ENCODE measurements around the gene CBLL2. TPM values are rescaled to one million over a fixed set of nuclear protein-coding genes. Genes with fewer than 3 reads are reported as not detected.

CBLL2 gene
- total and polyA plus RNA-seq, 2 donors (not counting 3 experiments of a cell fraction or from before 2014, with no cell fraction given): not detected

GRCh38 chrX:22273714-22274317 is 1.1 kb downstream of the CBLL2 start:
- H2AFZ ChIP-seq (ENCODE audit: low read depth, low read length): no peak overlapping the region
- DNase-seq (ENCODE audit: low read depth, low spot score) (no peak), FAIRE-seq (no peak)
- intact Hi-C loops (cut with micrococcal nuclease): no loop called here
- H3K36me3 ChIP-seq (ENCODE audit: control insufficient read depth in 2 of 2, extremely low read depth in 1 of 2, insufficient read depth in 2 of 2, low read length in 2 of 2): no peaks in the 10 kb centered on the region
- no peaks in the 10 kb centered on the region for H3K9me1 ChIP-seq (replicated peaks; ENCODE audit: control insufficient read depth, extremely low read depth, insufficient read depth, low read length)
- no peak overlapping the region for H3K9ac ChIP-seq (replicated peaks; ENCODE audit: extremely low read depth, insufficient read depth, low read length)
- no peak for TF ChIP-seq FOS (IDR thresholded peaks at IDR 0.05; ENCODE audit: borderline replicate concordance, insufficient read depth, low read length)
- TF ChIP-seq MYC (IDR thresholded peaks at IDR 0.05; ENCODE audit: low read depth, low read length): no peak
- no peak for TF ChIP-seq JUN (IDR thresholded peaks at IDR 0.05; ENCODE audit: borderline replicate concordance, insufficient read depth, insufficient read length, low read depth)
- no peak for TF ChIP-seq POLR2A (IDR thresholded peaks at IDR 0.05; ENCODE audit: low read depth, low read length)
- TF ChIP-seq POLR2AphosphoS5 (IDR thresholded peaks at IDR 0.05; ENCODE audit: insufficient read depth, low read depth, low read length): no peak
- no peak for TF ChIP-seq GATA2 (IDR thresholded peaks at IDR 0.05; ENCODE audit: insufficient read depth, insufficient read length, low read depth, low read length)
- TF ChIP-seq EZH2 (IDR thresholded peaks at IDR 0.05; ENCODE audit: borderline replicate concordance, low read depth, low read length, severe bottlenecking): no peak
- TF ChIP-seq CTCF (IDR thresholded peaks at IDR 0.05; ENCODE audit: extremely low read depth in 1 of 2, insufficient read depth in 1 of 2, low read depth in 1 of 2, low read length in 2 of 2): no peak
- TF ChIP-seq MAX (IDR thresholded peaks at IDR 0.05; ENCODE audit: insufficient read depth, insufficient read length): no peak
- dilution Hi-C loops (cut with MboI; ENCODE audit: extremely low pct_ligation_motif_present, low sequenced_read_pairs): no loop called here
- no peaks in the 10 kb centered on the region for H4K20me1 ChIP-seq (replicated peaks; ENCODE audit: control insufficient read depth, extremely low read depth, insufficient read depth, low read length)
- H3K4me2 ChIP-seq (ENCODE audit: insufficient read depth, low read length): no peak overlapping the region
- no peaks in the 10 kb centered on the region for H3K27me3 ChIP-seq (ENCODE audit: control insufficient read depth in 2 of 2, insufficient read depth in 2 of 2, low read length in 2 of 2)
- H3K9me3 ChIP-seq (replicated peaks; ENCODE audit: control insufficient read depth, insufficient read depth, low read length): no peaks in the 10 kb centered on the region
- no TSS peak for BruUV-seq (replicated peaks)
- H3K79me2 ChIP-seq (ENCODE audit: control insufficient read depth, insufficient read depth, low read length): no peaks in the 10 kb centered on the region
- ChIA-PET POLR2A (no interaction called here), CTCF (no interaction called here)
- H3K27ac ChIP-seq (ENCODE audit: insufficient read depth, low read depth, low read length): no peak overlapping the region
- no peaks in the 10 kb centered on the region for H3K4me1 ChIP-seq (ENCODE audit: control insufficient read depth, extremely low read depth, insufficient read depth, low read length)
- H3K4me3 ChIP-seq (replicated peaks in 1 of 3; ENCODE audit: insufficient read depth in 1 of 3, low read depth in 1 of 3, low read length in 3 of 3): no peak overlapping the region

Measured in endothelial cell of umbilical vein (primary cell).